Endothelial cell of umbilical vein (primary cell): ENCODE results near the gene LDB3. TPM values are rescaled to one million over a fixed set of nuclear protein-coding genes. Genes with fewer than 3 reads are reported as not detected.

Experiments
- BruUV-seq: library from RNA; stranded (reverse); fragments of 400-500 nt; replicated peaks from 2 replicates; lab custom pipeline; 2021; lab: Mats Ljungman, UMichigan
- CTCF ChIA-PET: fragments of 300-600, 350-600 bp; sonication (Branson Sonifier 250); formaldehyde crosslinking; loops from one replicate; lab custom pipeline; 2021; ENCODE audit warnings: antibody characterized with exemption, inconsistent platforms; lab: Charles Lee
- POLR2A ChIA-PET: fragments of 300-600, 350-600 bp; sonication (Branson Sonifier 250); formaldehyde crosslinking; loops from one replicate; lab custom pipeline; 2021; ENCODE audit warnings: antibody characterized with exemption, inconsistent platforms; lab: Charles Lee
- DNase-seq: peaks from one replicate; pipeline ENCODE4 v3.0.0-alpha.2; 2011; ENCODE audit warnings: low read depth, low spot score
- FAIRE-seq: peaks from 2 replicates; lab custom pipeline; 2011; peaks lifted over from hg19 to GRCh38; lab: Jason Lieb, UNC
- H2AFZ ChIP-seq: 2 replicates; pipeline ENCODE4 v1.6.0; 2012; ENCODE audit warnings: low read depth, low read length, control low read depth, inconsistent platforms
- H3K27ac ChIP-seq: 2 replicates; pipeline ENCODE4 v1.5.1; 2011; ENCODE audit warnings: low read depth, mild to moderate bottlenecking, control low read depth, low read length, moderate library complexity; ENCODE audit not compliant: insufficient read depth
- H3K27me3 ChIP-seq, 2 experiments: 2 replicates each; pipeline versions ENCODE4 v1.6.0 to v1.6.1; 2011; ENCODE audit warnings: low read length in 2 of 2, mixed read lengths in 1 of 2; ENCODE audit not compliant: control insufficient read depth in 2 of 2, insufficient read depth in 2 of 2
- H3K36me3 ChIP-seq, 2 experiments: 2 replicates in 1 of 2; 3 replicates in 1 of 2; pipeline ENCODE4 v1.5.1; 2011; ENCODE audit warnings: low read length in 2 of 2, mild to moderate bottlenecking in 1 of 2, moderate library complexity in 1 of 2; ENCODE audit not compliant: control insufficient read depth in 2 of 2, insufficient read depth in 2 of 2; ENCODE audit errors: extremely low read depth in 1 of 2
- H3K4me1 ChIP-seq: 3 replicates; pipeline ENCODE4 v1.5.1; 2011; ENCODE audit warnings: mild to moderate bottlenecking, low read length; ENCODE audit not compliant: control insufficient read depth, insufficient read depth; ENCODE audit errors: extremely low read depth
- H3K4me2 ChIP-seq: 2 replicates; pipeline ENCODE4 v1.6.1; 2011; ENCODE audit warnings: low read length, control low read depth, mixed read lengths; ENCODE audit not compliant: insufficient read depth
- H3K4me3 ChIP-seq, 3 experiments: fragments of 200-600 bp in 1 of 3; sonication (generic), shearing (Covaris generic) in 1 of 3; replicated peaks in 1 of 3; 2 replicates each; pipeline ENCODE4 v1.5.1; 2011 to 2016; ENCODE audit warnings: control low read depth in 3 of 3, low read length in 3 of 3, mild to moderate bottlenecking in 2 of 3, inconsistent platforms in 1 of 3, low read depth in 1 of 3, moderate library complexity in 1 of 3; ENCODE audit not compliant: insufficient read depth in 1 of 3
- H3K79me2 ChIP-seq: 2 replicates; pipeline ENCODE4 v1.6.0; 2012; ENCODE audit warnings: low read length, inconsistent platforms; ENCODE audit not compliant: control insufficient read depth, insufficient read depth
- H3K9ac ChIP-seq: replicated peaks from 2 replicates; pipeline ENCODE3; 2011; ENCODE audit warnings: low read length, control low read depth; ENCODE audit not compliant: insufficient read depth; ENCODE audit errors: extremely low read depth
- H3K9me1 ChIP-seq: replicated peaks from 3 replicates; pipeline ENCODE4 v1.6.0; 2011; ENCODE audit warnings: mild to moderate bottlenecking, low read length; ENCODE audit not compliant: control insufficient read depth, insufficient read depth; ENCODE audit errors: extremely low read depth
- H3K9me3 ChIP-seq: replicated peaks from 2 replicates; pipeline ENCODE4 v1.5.1; 2012; ENCODE audit warnings: low read length, inconsistent platforms; ENCODE audit not compliant: control insufficient read depth, insufficient read depth
- H4K20me1 ChIP-seq: replicated peaks from 2 replicates; pipeline ENCODE3; 2011; ENCODE audit warnings: mild to moderate bottlenecking, low read length; ENCODE audit not compliant: control insufficient read depth, insufficient read depth; ENCODE audit errors: extremely low read depth
- CTCF ChIP-seq, 2 donors: IDR thresholded peaks; 1 replicate in 1 of 2; 2 replicates in 1 of 2; pipeline ENCODE4 v1.5.1; 2011; ENCODE audit warnings: low read length in 2 of 2, mild to moderate bottlenecking in 2 of 2, moderate library complexity in 2 of 2, control low read depth in 1 of 2, inconsistent platforms in 1 of 2, low read depth in 1 of 2; ENCODE audit not compliant: insufficient read depth in 1 of 2; ENCODE audit errors: extremely low read depth in 1 of 2
- EZH2 ChIP-seq: IDR thresholded peaks from 2 replicates; pipeline ENCODE4 v1.6.1; 2012; ENCODE audit warnings: borderline replicate concordance, low read depth, mild to moderate bottlenecking, moderate library complexity, low read length, inconsistent platforms; ENCODE audit not compliant: severe bottlenecking
- FOS ChIP-seq: IDR thresholded peaks from 2 replicates; pipeline ENCODE4 v1.6.1; 2011; ENCODE audit warnings: mild to moderate bottlenecking, low read length, moderate library complexity, borderline replicate concordance; ENCODE audit not compliant: insufficient read depth
- GATA2 ChIP-seq: IDR thresholded peaks from 2 replicates; pipeline ENCODE4 v1.7.0; 2011; ENCODE audit warnings: low read depth, mild to moderate bottlenecking, moderate library complexity, mixed read lengths, low read length; ENCODE audit not compliant: insufficient read length, insufficient read depth
- JUN ChIP-seq: IDR thresholded peaks from 2 replicates; pipeline ENCODE4 v1.6.1; 2011; ENCODE audit warnings: borderline replicate concordance, low read depth; ENCODE audit not compliant: insufficient read length, insufficient read depth
- MYC ChIP-seq: IDR thresholded peaks from one replicate; pipeline ENCODE4 v1.6.1; 2011; ENCODE audit warnings: mild to moderate bottlenecking, low read depth, low read length
- POLR2A ChIP-seq: IDR thresholded peaks from 2 replicates; pipeline ENCODE4 v1.6.1; 2012; ENCODE audit warnings: low read depth, mild to moderate bottlenecking, control low read depth, low read length
- POLR2AphosphoS5 ChIP-seq: IDR thresholded peaks from 2 replicates; pipeline ENCODE4 v1.6.1; 2012; ENCODE audit warnings: low read depth, mild to moderate bottlenecking, control low read depth, low read length, moderate library complexity; ENCODE audit not compliant: insufficient read depth
- dilution Hi-C: fragments of 300-500 bp; cut with MboI; formaldehyde crosslinking; loops from one replicate; pipeline ENCODE4 v1.15.0; 2019; ENCODE audit warnings: low sequenced_read_pairs; ENCODE audit not compliant: extremely low pct_ligation_motif_present
- intact Hi-C: fragments of 100-400 bp; cut with micrococcal nuclease; formaldehyde crosslinking; loops from one replicate; pipeline ENCODE4 v1.10.0; 2022
- polyA plus RNA-seq, 4 experiments: library from polyadenylated mRNA; depleted of rRNA in 3 of 4; stranded (reverse) in 3 of 4; unstranded in 1 of 4; fragments of >200 nt; gene quantifications; 2 replicates each; pipeline versions ENCODE4 v1.2.1 to v1.2.3, GENCODE V29; 2011 to 2012; ENCODE audit warnings: missing spikeins in 1 of 4
- total RNA-seq: library from RNA; stranded (reverse); gene quantifications from 2 replicates; pipeline ENCODE4 v1.2.3, GENCODE V29; 2021
- TF ChIP-seq, protein P1 (sequence below): IDR thresholded peaks from 2 replicates; pipeline ENCODE4 v1.6.1; 2011; ENCODE audit not compliant: insufficient read depth, insufficient read length

LDB3 gene
- total and polyA plus RNA-seq, 2 donors (not counting 3 experiments of a cell fraction or from before 2014, with no cell fraction given), result not detected

GRCh38 chr10:86663046-86663345 is 5.3 kb upstream of the LDB3 start:
- Histone ChIP-seq H3K4me1 (no peaks in the 10 kb centered on the region), H3K79me2 (no peaks in the 10 kb centered on the region), H3K27me3 (no peaks in the 10 kb centered on the region), H3K9ac (no peak overlapping the region), H3K4me2 (no peak overlapping the region), H3K9me1 (no peaks in the 10 kb centered on the region), H3K4me3 (no peak overlapping the region), H4K20me1 (no peaks in the 10 kb centered on the region), H3K36me3 (no peaks in the 10 kb centered on the region), H2AFZ (no peak overlapping the region), H3K9me3 (no peaks in the 10 kb centered on the region), H3K27ac (no peak overlapping the region)
- intact Hi-C loops (no loop called here), dilution Hi-C loops (no loop called here)
- CTCF ChIA-PET, result interaction anchor here (1.2 kb wide), 1 partner anchor 22 kb away, joined by 3 read pairs; no protein-coding TSS in a partner anchor
- DNase-seq (no peak), FAIRE-seq (no peak)
- TF ChIP-seq GATA2 (no peak), CTCF (IDR thresholded peaks at IDR 0.05; ENCODE audit: extremely low read depth in 1 of 2, insufficient read depth in 1 of 2, low read depth in 1 of 2, low read length in 2 of 2) (no peak), MYC (no peak), JUN (no peak), FOS (no peak), EZH2 (no peak), POLR2A (no peak), POLR2AphosphoS5 (no peak)
- TF ChIP-seq, protein P1, sequence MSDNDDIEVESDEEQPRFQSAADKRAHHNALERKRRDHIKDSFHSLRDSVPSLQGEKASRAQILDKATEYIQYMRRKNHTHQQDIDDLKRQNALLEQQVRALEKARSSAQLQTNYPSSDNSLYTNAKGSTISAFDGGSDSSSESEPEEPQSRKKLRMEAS, result no peak
- no TSS peak for BruUV-seq
- POLR2A ChIA-PET, result no interaction called here
